ENCODE results near the gene SRPX. TPM values are rescaled to one million over a fixed set of nuclear protein-coding genes. Genes with fewer than 3 reads are reported as not detected.

SRPX gene
- total and polyA plus RNA-seq, 10 of the 15 experiments (the other 5 are each of a cell fraction or from before 2014, with no cell fraction given) = 0.05 to 0.79 (median 0.23) TPM; not detected in 1

Other genes starting within 250 kb of the SRPX start
- 0.11 TPM in 1 of 2 replicates, not detected in the other for gene SYTL5, start 214.3 kb downstream of the SRPX start, total RNA-seq (2014; rRNA removed)
- 0.04 and 0.05 TPM in 2 replicates for gene SYTL5, start 214.3 kb downstream of the SRPX start, total RNA-seq (2014; rRNA removed; fragmentation: Illumina TruSeq; extraction: Trizol)
- gene SYTL5, start 214.3 kb downstream of the SRPX start, total RNA-seq (2021) = 0.13 TPM in 1 of 2 replicates, not detected in the other
- gene SYTL5, start 214.3 kb downstream of the SRPX start, polyA plus RNA-seq (2011; rRNA removed) = 0.20 and 0.39 TPM in 2 replicates
- 0.04 and 0.16 TPM in 2 replicates for gene SYTL5, start 214.3 kb downstream of the SRPX start, polyA plus RNA-seq (2014; fragmentation: Illumina TruSeq; extraction: Trizol)
- under 1 TPM; 0.02 to 0.09 TPM for gene SYTL5, start 214.3 kb downstream of the SRPX start, polyA plus RNA-seq (2014; fragmentation: Nextera tagmentation; extraction: Ambion mirVana)
- 0.01 TPM in 2 replicates for gene SYTL5, start 214.3 kb downstream of the SRPX start, polyA plus RNA-seq (2014; rRNA removed)
- not detected for gene SYTL5, start 214.3 kb downstream of the SRPX start, polyA plus RNA-seq (2016; fragmentation: Nextera tagmentation; extraction: Ambion mirVana)
- gene RPGR, start 106.6 kb upstream of the SRPX start, total RNA-seq (2014; rRNA removed) = 7.7 TPM in 2 replicates
- 11.1 and 11.9 TPM in 2 replicates for gene RPGR, start 106.6 kb upstream of the SRPX start, total RNA-seq (2014; rRNA removed; fragmentation: Illumina TruSeq; extraction: Trizol)
- 5.5 and 6.6 TPM in 2 replicates for gene RPGR, start 106.6 kb upstream of the SRPX start, total RNA-seq (2021)
- gene RPGR, start 106.6 kb upstream of the SRPX start, polyA plus RNA-seq (2011; rRNA removed) = 6.6 and 9.9 TPM in 2 replicates
- gene RPGR, start 106.6 kb upstream of the SRPX start, polyA plus RNA-seq (2014; fragmentation: Illumina TruSeq; extraction: Trizol) = 13.4 and 18.7 TPM in 2 replicates
- gene RPGR, start 106.6 kb upstream of the SRPX start, polyA plus RNA-seq (2014; fragmentation: Nextera tagmentation; extraction: Ambion mirVana) = 1 to 10 TPM; 7.6 to 8.1 TPM
- gene RPGR, start 106.6 kb upstream of the SRPX start, polyA plus RNA-seq (2014; rRNA removed) = 6.3 and 8.9 TPM in 2 replicates
- gene RPGR, start 106.6 kb upstream of the SRPX start, polyA plus RNA-seq (2016; fragmentation: Nextera tagmentation; extraction: Ambion mirVana) = 1 to 10 TPM; 5.8 to 7.1 TPM
- not detected in 2 replicates for gene OTC, start 131.7 kb upstream of the SRPX start, total RNA-seq (2014; rRNA removed)
- gene OTC, start 131.7 kb upstream of the SRPX start, total RNA-seq (2014; rRNA removed; fragmentation: Illumina TruSeq; extraction: Trizol) = not detected in 2 replicates
- gene OTC, start 131.7 kb upstream of the SRPX start, total RNA-seq (2021) = not detected in 2 replicates
- gene OTC, start 131.7 kb upstream of the SRPX start, polyA plus RNA-seq (2011; rRNA removed) = not detected in 2 replicates
- gene OTC, start 131.7 kb upstream of the SRPX start, polyA plus RNA-seq (2014; fragmentation: Illumina TruSeq; extraction: Trizol) = not detected in 2 replicates
- gene OTC, start 131.7 kb upstream of the SRPX start, polyA plus RNA-seq (2014; fragmentation: Nextera tagmentation; extraction: Ambion mirVana) = not detected
- not detected in 2 replicates for gene OTC, start 131.7 kb upstream of the SRPX start, polyA plus RNA-seq (2014; rRNA removed)
- gene OTC, start 131.7 kb upstream of the SRPX start, polyA plus RNA-seq (2016; fragmentation: Nextera tagmentation; extraction: Ambion mirVana) = not detected

Measured in GM12878 (cell line).